HG03175 (cell line): ENCODE measurements around the gene ALPL.
A peak's percentile ranks its signal among the peaks of the same experiment; 100 is the strongest.

Experiments
- ATAC-seq: cut with Tn5 transposase; IDR thresholded peaks from one replicate; pipeline ENCODE4 v1.9.1; 2021; ENCODE audit warnings: mild to moderate bottlenecking, moderate library complexity; ENCODE audit not compliant: unreplicated experiment

ALPL gene

GRCh38 chr1:21596174-21596573 is 87.0 kb downstream of the ALPL start:
- ATAC-seq: no peak

DNA sequence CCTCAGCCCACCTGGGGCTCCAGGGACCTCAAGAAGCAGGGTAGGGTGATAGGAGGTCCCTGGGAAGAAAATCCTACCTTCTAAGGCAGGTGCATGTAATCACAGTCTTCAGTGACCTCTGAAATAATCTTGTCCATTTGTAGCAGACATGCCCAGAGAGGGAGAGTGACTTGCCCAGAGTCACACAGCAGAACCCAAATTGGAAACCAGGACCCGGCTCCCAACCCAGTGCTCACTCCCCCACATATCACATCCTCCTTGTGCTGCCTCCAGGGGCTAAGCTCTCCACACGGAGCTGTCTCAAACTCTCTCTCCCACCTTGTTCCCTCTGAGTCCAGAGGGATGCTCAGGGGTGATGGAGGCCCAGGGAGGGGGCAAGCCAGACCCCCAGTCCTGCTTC is 87.4 kb downstream of the ALPL start:
- no peak for ATAC-seq

GRCh38 chr1:21597753-21598152 is 88.5 kb downstream of the ALPL start:
- ATAC-seq: no peak

DNA sequence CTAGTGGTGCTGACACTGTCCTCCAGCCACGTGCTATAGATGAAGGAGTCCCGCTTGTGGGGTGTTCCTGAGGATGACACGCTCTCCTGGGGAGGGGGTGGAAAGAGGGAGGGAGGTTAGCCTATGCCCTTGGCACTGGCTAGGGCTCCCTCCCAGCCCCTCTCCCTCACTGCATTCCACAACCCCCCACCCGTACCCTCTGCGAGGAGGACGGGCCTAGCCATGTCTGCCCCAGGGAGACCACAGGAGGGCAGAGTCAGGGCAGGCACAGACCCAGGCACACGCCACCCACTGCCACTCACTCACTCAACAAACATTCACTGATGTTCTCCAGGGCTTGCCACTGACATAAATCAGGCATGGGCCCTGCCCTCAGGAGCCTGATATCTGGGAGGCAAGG is 89.2 kb downstream of the ALPL start:
- ATAC-seq: no peak

DNA sequence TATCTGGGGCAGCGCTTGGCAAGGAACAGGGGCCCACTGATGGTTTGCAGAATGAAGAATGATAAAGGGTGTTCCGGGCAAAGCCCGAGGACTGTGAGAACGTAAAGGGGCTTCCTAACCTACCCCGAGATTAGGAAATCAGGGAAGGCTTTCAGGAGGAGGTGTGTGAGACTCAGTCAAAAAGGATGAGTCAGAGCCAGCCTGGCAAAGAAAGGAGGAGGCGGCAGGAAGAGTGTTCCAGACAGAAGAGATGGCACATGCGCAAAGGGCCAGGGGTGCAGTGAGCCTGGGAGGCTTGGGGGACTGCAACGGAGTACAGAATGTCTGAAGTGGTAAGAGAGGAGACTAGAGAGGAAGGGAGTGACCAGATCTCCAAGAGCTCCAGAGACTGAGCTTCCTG is 89.7 kb downstream of the ALPL start:
- no peak for ATAC-seq

DNA sequence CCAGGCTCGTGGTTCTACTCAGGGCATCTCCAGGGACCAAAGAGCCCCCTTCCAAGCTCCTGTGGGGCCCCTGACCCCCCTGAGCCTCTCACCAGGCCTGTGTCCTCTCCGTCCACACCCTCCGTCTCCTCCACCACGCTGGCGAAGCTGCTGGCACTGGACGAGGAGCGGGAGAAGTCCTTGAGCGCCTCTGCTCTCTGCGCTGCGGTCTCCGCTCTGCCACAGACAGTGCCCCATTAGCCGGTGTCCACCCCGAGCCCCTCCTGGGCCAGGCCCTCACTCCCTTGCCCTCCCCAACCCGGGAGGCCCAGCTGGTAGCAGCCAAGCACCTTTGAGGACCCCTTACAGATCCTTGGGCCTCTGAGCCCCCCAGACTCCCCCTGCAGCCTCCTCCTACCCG is 90.2 kb downstream of the ALPL start:
- no peak for ATAC-seq

- no peak for ATAC-seq
Observed at GRCh38 chr1:21601278-21602048, 92.2 kb downstream of the ALPL start.

GRCh38 chr1:21603177-21604138 is 94.2 kb downstream of the ALPL start:
- no peak for ATAC-seq

DNA sequence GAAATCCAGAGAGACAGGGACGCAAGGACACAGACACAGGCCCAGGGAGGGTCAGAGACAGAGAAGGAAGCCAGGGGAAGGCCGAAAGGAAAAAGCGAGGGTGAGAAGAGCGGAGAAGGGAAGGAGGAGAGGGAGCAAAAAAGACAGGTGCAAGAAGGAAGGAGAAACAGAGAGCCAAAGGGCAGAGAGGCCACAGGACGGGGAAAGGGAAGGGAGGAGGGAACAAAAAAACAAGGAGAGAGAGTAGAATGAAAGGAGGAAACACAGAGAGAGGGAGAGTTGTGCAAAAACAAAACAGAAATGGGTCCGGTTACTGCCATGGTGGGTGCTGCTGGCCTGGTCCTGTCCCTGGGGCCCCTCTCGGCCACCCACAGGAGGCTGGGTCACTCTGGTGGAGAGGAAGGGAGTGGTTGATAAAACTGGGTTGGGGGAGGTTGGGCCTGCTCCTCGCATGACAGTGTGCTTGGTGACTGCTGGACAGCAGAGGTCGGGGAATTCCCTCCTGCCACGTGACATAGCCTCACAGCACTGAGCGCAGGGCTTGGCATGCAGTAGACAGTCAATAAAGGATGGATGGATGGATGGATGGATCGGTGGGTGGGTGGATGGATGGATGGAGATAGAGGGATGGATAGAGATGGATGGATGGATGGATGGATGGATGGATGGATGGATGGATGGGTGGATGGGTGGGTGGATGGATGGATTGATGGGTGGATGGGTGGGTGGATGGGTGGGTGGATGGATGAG is 95.2 kb downstream of the ALPL start:
- no peak for ATAC-seq

DNA sequence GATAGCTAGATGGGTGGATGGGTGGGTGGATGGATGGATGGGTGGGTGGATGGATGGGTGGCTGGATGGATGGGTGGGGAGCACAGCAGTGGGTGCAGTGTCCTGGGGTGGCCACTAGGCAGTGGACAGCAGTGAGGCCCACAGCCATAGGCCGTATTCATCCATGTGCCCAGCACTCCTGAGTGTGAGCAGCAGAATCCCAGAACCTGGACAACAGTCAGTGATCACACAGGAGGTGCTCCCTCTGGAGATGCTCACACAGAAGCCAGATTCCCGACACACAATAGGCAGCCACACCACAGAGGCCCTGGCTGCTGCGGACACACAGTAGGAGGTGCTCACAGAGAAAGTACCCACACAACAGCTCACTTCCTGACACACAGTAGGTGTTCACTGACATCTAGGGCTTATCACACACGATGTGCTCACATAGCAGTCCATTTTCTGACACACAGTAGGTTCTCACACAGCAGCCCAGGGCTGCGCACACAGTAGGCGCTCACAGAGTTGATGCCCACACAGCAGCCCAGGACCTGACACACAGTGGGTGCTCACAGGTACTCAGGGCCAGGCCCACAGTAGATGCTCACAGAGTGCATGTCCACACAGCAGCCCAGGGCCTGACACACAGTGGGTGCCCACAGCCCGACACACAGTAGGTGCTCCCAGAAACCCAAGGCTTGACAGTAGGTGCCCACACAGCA is 95.9 kb downstream of the ALPL start:
- no peak for ATAC-seq

GRCh38 chr1:21605964-21606705 is 96.9 kb downstream of the ALPL start:
- ATAC-seq: no peak

DNA sequence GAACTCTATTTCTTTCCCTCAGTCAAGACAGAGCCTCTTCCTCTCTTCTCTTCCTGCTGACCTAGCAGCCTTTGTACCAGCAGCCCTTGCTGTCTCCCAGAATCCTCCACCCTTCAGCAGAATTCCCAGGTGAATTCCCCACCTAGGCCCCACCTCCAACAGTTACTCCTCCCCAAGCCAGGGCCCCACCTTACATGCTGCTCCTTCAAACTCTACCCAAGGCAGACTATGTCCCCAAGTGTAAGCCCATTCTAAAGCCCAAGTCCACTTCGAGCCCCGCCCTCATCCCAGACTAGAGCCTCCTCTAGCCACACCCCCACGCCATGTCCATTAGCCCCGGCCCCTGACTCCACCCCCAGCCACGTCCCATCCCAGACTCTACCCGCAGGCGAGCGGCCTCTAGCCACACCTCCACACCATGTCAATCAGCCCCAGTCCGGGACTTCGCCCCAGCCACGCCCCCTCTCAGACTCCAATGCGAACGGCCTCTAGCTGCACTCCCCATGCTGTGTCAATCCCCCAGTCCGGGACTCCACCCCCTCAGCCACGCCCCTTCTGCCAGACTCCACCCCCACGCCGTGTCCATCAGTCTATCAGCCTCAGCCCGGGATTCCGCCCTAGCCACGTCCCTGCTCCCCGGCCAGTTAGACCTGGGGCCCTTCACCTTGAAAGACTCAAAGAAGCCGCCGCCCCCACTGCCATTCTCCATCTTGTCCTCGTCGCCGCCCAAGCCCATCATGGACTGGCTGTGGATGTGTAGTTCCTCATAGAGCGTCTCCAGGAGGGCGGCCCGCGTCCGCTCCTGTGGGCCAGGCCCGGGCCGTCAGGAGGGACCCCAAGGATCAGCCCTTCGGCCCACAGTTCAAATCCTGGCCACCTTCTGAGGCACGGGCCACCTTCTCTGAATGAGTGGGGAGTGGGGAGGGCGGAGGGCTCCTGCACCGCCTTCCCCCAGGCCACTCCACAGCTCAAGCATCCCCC is 98.6 kb downstream of the ALPL start:
- ATAC-seq: peak; percentile 63

DNA sequence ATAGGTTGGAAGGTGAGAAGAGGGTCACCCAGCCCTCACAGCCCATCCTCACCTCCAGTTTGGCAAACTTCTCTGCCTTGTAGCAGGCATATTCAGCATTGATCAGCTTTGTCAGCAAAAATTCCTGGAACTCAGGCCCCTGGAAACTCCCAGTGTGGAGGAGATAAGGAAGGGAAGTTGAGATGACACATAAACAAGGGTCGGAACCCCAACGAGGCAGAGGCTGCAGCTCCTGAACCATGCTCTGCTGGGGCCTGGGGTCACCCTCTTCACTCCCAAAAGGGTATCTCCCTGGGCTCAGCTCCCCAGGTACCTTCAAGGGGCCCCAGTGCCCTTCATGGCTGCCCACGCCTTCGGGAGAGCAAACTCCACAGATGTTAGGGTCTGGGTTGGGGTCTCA is 99.6 kb downstream of the ALPL start:
- ATAC-seq: no peak

DNA sequence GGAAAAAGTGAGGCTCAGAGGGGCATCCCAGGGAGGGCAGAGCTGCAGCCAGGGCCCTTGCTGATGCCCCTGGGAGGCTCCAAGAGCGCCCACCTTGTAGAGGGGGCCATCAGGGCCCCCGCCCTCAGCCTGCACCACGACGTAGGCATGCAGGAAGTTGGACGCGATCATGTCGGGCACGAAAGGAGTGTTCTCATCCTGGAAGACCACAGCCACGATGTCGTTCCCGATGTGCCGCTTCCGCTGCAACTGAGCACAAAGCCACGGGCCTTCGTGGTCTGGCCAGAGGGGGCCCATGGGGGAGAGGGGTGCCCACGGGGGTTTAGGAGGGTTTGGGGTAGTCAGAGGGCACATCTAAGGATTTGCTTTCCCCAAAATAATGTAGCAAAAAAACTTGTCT is 100.8 kb downstream of the ALPL start:
- no peak for ATAC-seq

- no peak for ATAC-seq
Observed at GRCh38 chr1:21610989-21611785, 102.0 kb downstream of the ALPL start.

DNA sequence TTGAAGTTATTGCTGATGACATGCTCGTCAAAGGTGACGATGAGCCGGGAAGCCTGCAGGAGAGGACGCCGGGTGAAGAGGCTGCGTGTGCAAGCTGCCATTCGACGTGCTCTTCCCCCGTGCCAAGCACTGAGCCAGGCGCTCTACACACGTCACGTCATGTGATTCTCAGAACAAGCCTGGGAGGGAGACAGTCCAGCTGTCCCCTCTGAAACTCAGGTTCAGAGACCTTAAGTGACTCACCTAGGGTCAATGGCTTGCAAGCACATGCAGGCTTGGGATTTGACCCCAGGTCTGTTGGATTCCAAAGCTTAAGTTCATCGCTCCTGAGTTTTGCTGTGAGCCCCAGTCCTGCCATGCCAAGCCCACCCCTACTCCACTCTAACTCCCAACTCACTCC is 102.8 kb downstream of the ALPL start:
- ATAC-seq: no peak

DNA sequence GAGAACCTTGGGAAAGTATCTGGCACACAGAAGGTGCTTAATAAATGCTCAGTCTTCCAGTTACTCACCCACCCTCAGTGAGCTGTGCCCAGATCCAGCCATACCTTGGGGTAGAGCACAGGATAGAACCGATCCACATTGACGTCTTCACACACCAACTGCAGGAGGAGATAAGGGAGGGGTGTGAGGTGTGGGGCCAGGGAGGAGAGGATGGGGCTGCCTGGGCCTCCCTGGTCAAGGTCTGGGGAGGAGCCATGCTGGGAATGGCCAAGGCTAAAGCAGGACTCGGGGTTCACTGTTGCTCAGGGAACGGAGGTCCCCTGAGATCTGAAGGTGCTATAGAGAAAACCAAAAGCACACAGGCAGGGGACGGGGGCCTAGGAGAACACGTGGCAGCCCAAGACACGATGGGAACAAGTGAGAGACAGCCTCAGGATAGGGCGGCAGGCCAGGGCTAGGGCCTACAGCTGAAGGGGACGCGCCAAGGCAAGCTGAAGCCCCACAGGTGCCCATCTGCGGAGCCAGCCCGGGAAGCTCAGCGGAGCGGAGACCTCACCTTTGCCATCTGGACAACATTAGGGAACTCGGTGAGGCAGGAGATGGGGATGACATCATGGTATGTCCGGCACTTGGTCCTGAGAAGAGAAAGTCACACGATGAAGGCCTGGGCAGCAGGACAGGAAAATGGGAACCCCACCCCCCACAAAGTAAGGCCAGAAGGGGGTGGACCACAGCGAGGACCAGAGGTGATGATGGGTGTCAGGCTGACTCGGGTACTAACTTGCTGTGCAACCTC is 104.0 kb downstream of the ALPL start:
- ATAC-seq: no peak
